GM23338 (cell line): ENCODE results near the gene HNRNPK. TPM values are rescaled to one million over a fixed set of nuclear protein-coding genes. Genes with fewer than 3 reads are reported as not detected.

ENCODE experiments used
- ATAC-seq: fragments of 200-7000 bp; cut with Tn5 transposase; 3 replicates; pipeline ENCODE4 v1.9.1; 2020
- DNase-seq: peaks from one replicate; pipeline ENCODE4 v3.0.0-alpha.2; 2015; ENCODE audit warnings: low spot score
- H2AFZ ChIP-seq: fragments of 200-600 bp; sonication (generic); 2 replicates; pipeline ENCODE4 v1.8.0; 2016; ENCODE audit warnings: antibody characterized with exemption, mild to moderate bottlenecking, moderate library complexity
- H3F3A ChIP-seq: fragments of 200-600 bp; sonication (generic); replicated peaks from 2 replicates; pipeline ENCODE4 v1.8.0; 2017; ENCODE audit warnings: antibody characterized with exemption, mixed run types, low read depth
- H3K27ac ChIP-seq: fragments of 200-600 bp; sonication (generic); 2 replicates; pipeline ENCODE4 v1.6.1; 2016; ENCODE audit warnings: low read depth
- H3K27me3 ChIP-seq: fragments of 200-600 bp; sonication (generic); 2 replicates; pipeline ENCODE4 v1.8.0; 2016; ENCODE audit warnings: mild to moderate bottlenecking, mixed run types, moderate library complexity; ENCODE audit not compliant: insufficient read depth
- H3K36me3 ChIP-seq: fragments of 200-600 bp; sonication (generic); 2 replicates; pipeline ENCODE4 v1.8.0; 2016; ENCODE audit warnings: mild to moderate bottlenecking; ENCODE audit not compliant: insufficient read depth
- H3K4me1 ChIP-seq: fragments of 200-600 bp; sonication (generic); 2 replicates; pipeline ENCODE4 v1.8.0; 2016; ENCODE audit warnings: mild to moderate bottlenecking, moderate library complexity; ENCODE audit not compliant: insufficient read depth
- H3K4me2 ChIP-seq: fragments of 200-600 bp; sonication (generic); 2 replicates; pipeline ENCODE4 v1.7.1; 2017; ENCODE audit warnings: mixed run types
- H3K4me3 ChIP-seq: fragments of 200-600 bp; sonication (generic); 2 replicates; pipeline ENCODE4 v1.6.1; 2016; ENCODE audit warnings: mixed run types
- H3K79me2 ChIP-seq: fragments of 200-600 bp; sonication (generic); replicated peaks from 2 replicates; pipeline ENCODE4 v1.8.0; 2017; ENCODE audit warnings: mild to moderate bottlenecking; ENCODE audit not compliant: insufficient read depth
- H3K9me2 ChIP-seq: fragments of 200-600 bp; sonication (generic); 2 replicates; pipeline ENCODE4 v1.8.0; 2017; ENCODE audit not compliant: insufficient read depth
- H4K20me1 ChIP-seq: fragments of 200-600 bp; sonication (generic); replicated peaks from 2 replicates; pipeline ENCODE4 v1.8.0; 2017; ENCODE audit warnings: mild to moderate bottlenecking; ENCODE audit not compliant: insufficient read depth
- H3K27ac Mint-ChIP-seq: 2 replicates; pipeline ENCODE4 v1.8.0; 2020; ENCODE audit warnings: inconsistent platforms, mild to moderate bottlenecking, moderate library complexity, mixed read lengths
- H3K27me3 Mint-ChIP-seq: 3 replicates; pipeline ENCODE4 v1.8.0; 2022; ENCODE audit warnings: low read depth, mild to moderate bottlenecking, moderate library complexity, mixed read lengths, inconsistent platforms; ENCODE audit not compliant: insufficient read depth, poor library complexity
- H3K36me3 Mint-ChIP-seq: 3 replicates; pipeline ENCODE4 v1.8.0; 2021; ENCODE audit warnings: low read depth, mild to moderate bottlenecking, inconsistent platforms, moderate library complexity, mixed read lengths
- H3K4me1 Mint-ChIP-seq: 3 replicates; pipeline ENCODE4 v1.8.0; 2020; ENCODE audit warnings: mild to moderate bottlenecking, inconsistent platforms, mixed read lengths
- H3K4me3 Mint-ChIP-seq: 3 replicates; pipeline ENCODE4 v1.8.0; 2021; ENCODE audit warnings: moderate library complexity, mild to moderate bottlenecking, inconsistent platforms, mixed read lengths
- H3K9me3 Mint-ChIP-seq: 3 replicates; pipeline ENCODE4 v1.8.0; 2020; ENCODE audit warnings: moderate library complexity, mild to moderate bottlenecking, inconsistent platforms, mixed read lengths
- CREB1 ChIP-seq: fragments of 250-450 bp; sonication (Bioruptor Pico); IDR thresholded peaks from 2 replicates; pipeline ENCODE4 v1.5.0; 2020; ENCODE audit warnings: low read depth, mild to moderate bottlenecking, moderate library complexity
- EZH2phosphoT487 ChIP-seq: fragments of 200-600 bp; sonication (generic); IDR thresholded peaks from one replicate; pipeline ENCODE4 v1.8.1; 2018; ENCODE audit warnings: antibody characterized with exemption; ENCODE audit not compliant: unreplicated experiment
- NANOG ChIP-seq: IDR thresholded peaks from 2 replicates; pipeline ENCODE4 v1.6.1; 2016; ENCODE audit warnings: antibody characterized with exemption, borderline replicate concordance
- POLR2AphosphoS5 ChIP-seq: IDR thresholded peaks from 2 replicates; pipeline ENCODE4 v1.6.1; 2016; ENCODE audit warnings: antibody characterized with exemption, low read depth
- ZNF114 ChIP-seq: fragments of 250-450 bp; sonication (Bioruptor Pico); IDR thresholded peaks from 2 replicates; pipeline ENCODE4 v1.5.0; 2020; ENCODE audit warnings: mild to moderate bottlenecking, moderate library complexity
- ZNF331 ChIP-seq: fragments of 250-450 bp; sonication (Bioruptor Pico); IDR thresholded peaks from 2 replicates; pipeline ENCODE4 v1.5.0; 2020; ENCODE audit warnings: low read depth, mild to moderate bottlenecking, moderate library complexity
- polyA plus RNA-seq: library from polyadenylated mRNA; unstranded; fragments of >200 nt; fragmentation: Nextera tagmentation; extraction: Ambion mirVana; gene quantifications from 2 replicates; pipeline ENCODE4 v1.2.1, GENCODE V29; 2016
- total RNA-seq: library from RNA; depleted of rRNA; stranded (reverse); fragments of >200 nt; shearing (Covaris generic); gene quantifications from 2 replicates; pipeline ENCODE4 v1.2.3, GENCODE V29; 2014
- TF ChIP-seq, protein P1 (sequence below): fragments of 250-450 bp; sonication (Bioruptor Pico); IDR thresholded peaks from 2 replicates; pipeline ENCODE4 v1.5.0; 2020; ENCODE audit warnings: mild to moderate bottlenecking, moderate library complexity
- TF ChIP-seq, protein P2 (sequence below), 2 experiments: fragments of 200-600 bp in 1 of 2; sonication (generic) in 1 of 2; conservative IDR thresholded peaks; 2 replicates each; pipeline versions ENCODE4 v1.5.1 to v1.6.1; 2016 to 2017; ENCODE audit warnings: antibody characterized with exemption in 2 of 2, low read depth in 2 of 2, mild to moderate bottlenecking in 2 of 2, moderate library complexity in 1 of 2
- TF ChIP-seq, protein P3 (sequence below): IDR thresholded peaks from 2 replicates; pipeline ENCODE4 v1.6.1; 2016; ENCODE audit warnings: antibody characterized with exemption

The HNRNPK gene
- total and polyA plus RNA-seq, 2 experiments from 2014 or later = 417 to 1,083 TPM

DNA sequence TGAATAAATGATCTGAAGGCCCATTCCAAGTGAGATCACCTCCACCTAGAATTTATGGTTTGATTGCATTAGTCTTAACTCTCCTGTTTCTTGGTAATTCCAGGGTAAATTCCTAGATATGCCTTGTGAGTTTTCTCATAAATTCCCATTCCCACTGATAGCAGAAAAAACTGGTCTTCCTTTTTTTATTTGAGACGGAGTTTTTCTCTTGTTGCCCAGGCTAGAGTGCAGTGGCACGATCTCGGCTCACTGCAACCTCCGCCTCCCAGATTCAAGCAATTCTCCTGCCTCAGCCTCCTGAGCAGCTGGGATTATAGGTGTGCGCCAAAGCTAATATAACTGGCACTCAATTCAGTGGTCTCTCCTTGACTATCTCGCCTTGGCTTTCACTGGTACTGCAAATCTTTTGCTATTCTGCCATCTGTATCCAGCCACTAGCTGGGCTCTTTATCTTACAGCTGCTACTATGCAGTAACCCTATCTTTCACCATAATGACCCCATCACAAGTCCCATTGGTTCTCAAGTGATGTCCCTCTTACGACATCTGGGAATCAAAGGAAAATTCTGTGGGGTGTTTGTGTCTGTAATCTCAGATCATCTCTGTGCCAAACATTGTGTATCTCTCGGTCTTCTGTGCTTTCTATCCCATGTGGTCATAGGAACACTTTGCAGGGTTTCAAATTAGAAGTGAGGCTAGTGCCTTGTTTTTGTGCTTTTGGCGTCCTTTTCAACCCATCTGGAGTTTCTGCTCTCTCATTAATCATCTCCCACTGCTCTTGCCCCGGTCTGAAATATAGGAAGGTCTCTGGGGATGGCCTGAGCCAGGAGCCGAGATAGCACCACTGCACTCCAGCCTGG, 14.4 kb downstream of the HNRNPK start:
- Histone ChIP-seq H3K4me1 (no peaks in the 10 kb centered on the region), H3K27ac (peak overlapping the region; percentile 15; the same call in 1 of the 2 replicates), H2AFZ (no peak overlapping the region), H3F3A (peaks cover 39% of the 10 kb centered on the region), H3K9me2 (no peaks in the 10 kb centered on the region), H4K20me1 (peaks cover 22% of the 10 kb centered on the region), H3K4me2 (no peak overlapping the region), H3K36me3 (peaks cover 31% of the 10 kb centered on the region), H3K79me2 (peaks cover 5% of the 10 kb centered on the region; the same call in 1 of the 2 replicates), H3K4me3 (no peak overlapping the region), H3K27me3 (no peaks in the 10 kb centered on the region)
- Mint-ChIP-seq H3K4me1 (0 out of 3 replicates have a peak, but pooled peaks cover 2% of the 10 kb centered on the region), H3K9me3 (no peaks in the 10 kb centered on the region; the same call in 1 of the 3 replicates), H3K4me3 (no peak overlapping the region), H3K27ac (peak overlapping the region; percentile 61), H3K27me3 (peaks cover 18% of the 10 kb centered on the region), H3K36me3 (peaks cover 43% of the 10 kb centered on the region)
- no peak for TF ChIP-seq NANOG
- TF ChIP-seq, protein P1, sequence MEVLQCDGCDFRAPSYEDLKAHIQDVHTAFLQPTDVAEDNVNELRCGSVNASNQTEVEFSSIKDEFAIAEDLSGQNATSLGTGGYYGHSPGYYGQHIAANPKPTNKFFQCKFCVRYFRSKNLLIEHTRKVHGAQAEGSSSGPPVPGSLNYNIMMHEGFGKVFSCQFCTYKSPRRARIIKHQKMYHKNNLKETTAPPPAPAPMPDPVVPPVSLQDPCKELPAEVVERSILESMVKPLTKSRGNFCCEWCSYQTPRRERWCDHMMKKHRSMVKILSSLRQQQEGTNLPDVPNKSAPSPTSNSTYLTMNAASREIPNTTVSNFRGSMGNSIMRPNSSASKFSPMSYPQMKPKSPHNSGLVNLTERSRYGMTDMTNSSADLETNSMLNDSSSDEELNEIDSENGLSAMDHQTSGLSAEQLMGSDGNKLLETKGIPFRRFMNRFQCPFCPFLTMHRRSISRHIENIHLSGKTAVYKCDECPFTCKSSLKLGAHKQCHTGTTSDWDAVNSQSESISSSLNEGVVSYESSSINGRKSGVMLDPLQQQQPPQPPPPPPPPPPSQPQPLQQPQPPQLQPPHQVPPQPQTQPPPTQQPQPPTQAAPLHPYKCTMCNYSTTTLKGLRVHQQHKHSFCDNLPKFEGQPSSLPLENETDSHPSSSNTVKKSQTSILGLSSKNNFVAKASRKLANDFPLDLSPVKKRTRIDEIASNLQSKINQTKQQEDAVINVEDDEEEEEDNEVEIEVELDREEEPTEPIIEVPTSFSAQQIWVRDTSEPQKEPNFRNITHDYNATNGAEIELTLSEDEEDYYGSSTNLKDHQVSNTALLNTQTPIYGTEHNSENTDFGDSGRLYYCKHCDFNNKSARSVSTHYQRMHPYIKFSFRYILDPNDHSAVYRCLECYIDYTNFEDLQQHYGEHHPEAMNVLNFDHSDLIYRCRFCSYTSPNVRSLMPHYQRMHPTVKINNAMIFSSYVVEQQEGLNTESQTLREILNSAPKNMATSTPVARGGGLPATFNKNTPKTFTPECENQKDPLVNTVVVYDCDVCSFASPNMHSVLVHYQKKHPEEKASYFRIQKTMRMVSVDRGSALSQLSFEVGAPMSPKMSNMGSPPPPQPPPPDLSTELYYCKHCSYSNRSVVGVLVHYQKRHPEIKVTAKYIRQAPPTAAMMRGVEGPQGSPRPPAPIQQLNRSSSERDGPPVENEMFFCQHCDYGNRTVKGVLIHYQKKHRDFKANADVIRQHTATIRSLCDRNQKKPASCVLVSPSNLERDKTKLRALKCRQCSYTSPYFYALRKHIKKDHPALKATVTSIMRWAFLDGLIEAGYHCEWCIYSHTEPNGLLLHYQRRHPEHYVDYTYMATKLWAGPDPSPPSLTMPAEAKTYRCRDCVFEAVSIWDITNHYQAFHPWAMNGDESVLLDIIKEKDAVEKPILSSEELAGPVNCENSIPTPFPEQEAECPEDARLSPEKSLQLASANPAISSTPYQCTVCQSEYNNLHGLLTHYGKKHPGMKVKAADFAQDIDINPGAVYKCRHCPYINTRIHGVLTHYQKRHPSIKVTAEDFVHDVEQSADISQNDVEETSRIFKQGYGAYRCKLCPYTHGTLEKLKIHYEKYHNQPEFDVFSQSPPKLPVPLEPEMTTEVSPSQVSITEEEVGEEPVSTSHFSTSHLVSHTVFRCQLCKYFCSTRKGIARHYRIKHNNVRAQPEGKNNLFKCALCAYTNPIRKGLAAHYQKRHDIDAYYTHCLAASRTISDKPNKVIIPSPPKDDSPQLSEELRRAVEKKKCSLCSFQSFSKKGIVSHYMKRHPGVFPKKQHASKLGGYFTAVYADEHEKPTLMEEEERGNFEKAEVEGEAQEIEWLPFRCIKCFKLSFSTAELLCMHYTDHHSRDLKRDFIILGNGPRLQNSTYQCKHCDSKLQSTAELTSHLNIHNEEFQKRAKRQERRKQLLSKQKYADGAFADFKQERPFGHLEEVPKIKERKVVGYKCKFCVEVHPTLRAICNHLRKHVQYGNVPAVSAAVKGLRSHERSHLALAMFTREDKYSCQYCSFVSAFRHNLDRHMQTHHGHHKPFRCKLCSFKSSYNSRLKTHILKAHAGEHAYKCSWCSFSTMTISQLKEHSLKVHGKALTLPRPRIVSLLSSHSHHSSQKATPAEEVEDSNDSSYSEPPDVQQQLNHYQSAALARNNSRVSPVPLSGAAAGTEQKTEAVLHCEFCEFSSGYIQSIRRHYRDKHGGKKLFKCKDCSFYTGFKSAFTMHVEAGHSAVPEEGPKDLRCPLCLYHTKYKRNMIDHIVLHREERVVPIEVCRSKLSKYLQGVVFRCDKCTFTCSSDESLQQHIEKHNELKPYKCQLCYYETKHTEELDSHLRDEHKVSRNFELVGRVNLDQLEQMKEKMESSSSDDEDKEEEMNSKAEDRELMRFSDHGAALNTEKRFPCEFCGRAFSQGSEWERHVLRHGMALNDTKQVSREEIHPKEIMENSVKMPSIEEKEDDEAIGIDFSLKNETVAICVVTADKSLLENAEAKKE (CRISPR knock-in tag) = no peak
- TF ChIP-seq, protein P2, sequence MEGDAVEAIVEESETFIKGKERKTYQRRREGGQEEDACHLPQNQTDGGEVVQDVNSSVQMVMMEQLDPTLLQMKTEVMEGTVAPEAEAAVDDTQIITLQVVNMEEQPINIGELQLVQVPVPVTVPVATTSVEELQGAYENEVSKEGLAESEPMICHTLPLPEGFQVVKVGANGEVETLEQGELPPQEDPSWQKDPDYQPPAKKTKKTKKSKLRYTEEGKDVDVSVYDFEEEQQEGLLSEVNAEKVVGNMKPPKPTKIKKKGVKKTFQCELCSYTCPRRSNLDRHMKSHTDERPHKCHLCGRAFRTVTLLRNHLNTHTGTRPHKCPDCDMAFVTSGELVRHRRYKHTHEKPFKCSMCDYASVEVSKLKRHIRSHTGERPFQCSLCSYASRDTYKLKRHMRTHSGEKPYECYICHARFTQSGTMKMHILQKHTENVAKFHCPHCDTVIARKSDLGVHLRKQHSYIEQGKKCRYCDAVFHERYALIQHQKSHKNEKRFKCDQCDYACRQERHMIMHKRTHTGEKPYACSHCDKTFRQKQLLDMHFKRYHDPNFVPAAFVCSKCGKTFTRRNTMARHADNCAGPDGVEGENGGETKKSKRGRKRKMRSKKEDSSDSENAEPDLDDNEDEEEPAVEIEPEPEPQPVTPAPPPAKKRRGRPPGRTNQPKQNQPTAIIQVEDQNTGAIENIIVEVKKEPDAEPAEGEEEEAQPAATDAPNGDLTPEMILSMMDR (conservative IDR thresholded peaks at IDR 0.05; ENCODE audit: low read depth in 2 of 2) = no peak
- no peak for TF ChIP-seq ZNF331 (CRISPR knock-in tag)
- TF ChIP-seq, protein P3, sequence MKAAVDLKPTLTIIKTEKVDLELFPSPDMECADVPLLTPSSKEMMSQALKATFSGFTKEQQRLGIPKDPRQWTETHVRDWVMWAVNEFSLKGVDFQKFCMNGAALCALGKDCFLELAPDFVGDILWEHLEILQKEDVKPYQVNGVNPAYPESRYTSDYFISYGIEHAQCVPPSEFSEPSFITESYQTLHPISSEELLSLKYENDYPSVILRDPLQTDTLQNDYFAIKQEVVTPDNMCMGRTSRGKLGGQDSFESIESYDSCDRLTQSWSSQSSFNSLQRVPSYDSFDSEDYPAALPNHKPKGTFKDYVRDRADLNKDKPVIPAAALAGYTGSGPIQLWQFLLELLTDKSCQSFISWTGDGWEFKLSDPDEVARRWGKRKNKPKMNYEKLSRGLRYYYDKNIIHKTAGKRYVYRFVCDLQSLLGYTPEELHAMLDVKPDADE = no peak
- peak; percentile 24 for TF ChIP-seq POLR2AphosphoS5
- TF ChIP-seq CREB1 (CRISPR knock-in tag) = peak; percentile 43; the same call in 1 of the 2 replicates
- TF ChIP-seq EZH2phosphoT487 = no peak
- TF ChIP-seq ZNF114 (CRISPR knock-in tag) = no peak
- peak; percentile 47 for ATAC-seq
- peak; percentile 34 for DNase-seq
